ENCODE measurements around the gene OBP2A.

DNA sequence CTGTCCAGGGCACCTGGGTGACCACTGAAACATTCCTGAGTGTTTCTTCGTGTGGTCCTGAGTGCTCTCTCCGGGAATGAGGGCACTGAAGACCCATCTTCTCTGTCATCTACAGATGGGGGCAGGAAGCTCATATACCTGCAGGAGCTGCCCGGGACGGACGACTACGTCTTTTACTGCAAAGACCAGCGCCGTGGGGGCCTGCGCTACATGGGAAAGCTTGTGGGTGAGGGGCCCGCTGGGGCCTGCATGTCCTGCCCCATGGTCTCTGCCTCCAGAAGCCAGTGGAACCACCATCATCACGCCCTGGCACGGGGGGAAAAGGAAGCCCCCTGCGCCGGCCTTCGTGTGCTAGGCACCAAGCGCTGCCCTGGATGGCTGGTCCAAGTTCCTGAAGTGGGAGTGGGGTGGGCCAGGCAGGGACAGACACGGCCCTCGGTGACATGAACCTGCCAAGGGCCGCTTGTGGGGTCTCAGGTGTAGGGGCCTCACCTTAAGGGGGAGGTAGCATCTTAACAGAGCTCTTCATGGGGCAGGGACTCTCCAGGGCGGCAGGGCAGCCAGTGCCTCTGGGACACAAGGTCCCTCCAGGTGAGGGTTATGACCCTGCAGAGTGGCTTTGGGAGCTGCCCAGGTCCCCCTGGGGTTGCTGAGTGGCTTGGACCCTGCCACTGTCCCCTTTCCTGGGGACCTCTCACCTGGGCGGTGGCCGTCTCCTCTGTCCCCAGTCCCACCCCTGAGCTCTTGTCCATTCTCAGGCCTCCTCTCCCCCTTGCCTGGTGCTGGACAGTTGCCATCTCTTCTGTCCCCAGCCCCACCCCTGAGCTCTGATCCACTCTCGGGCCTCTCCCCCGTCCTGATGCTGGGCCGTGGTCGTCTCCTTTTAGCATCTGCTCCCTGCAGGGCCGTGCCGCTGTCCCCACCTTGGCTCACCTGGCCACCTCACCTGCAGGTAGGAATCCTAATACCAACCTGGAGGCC, 2.1 kb downstream of the OBP2A start:
- no peak for TF ChIP-seq EZH2phosphoT487 (IDR thresholded peaks at IDR 0.05; ENCODE audit: borderline replicate concordance, low read depth, low read length)
- TF ChIP-seq, protein P1, sequence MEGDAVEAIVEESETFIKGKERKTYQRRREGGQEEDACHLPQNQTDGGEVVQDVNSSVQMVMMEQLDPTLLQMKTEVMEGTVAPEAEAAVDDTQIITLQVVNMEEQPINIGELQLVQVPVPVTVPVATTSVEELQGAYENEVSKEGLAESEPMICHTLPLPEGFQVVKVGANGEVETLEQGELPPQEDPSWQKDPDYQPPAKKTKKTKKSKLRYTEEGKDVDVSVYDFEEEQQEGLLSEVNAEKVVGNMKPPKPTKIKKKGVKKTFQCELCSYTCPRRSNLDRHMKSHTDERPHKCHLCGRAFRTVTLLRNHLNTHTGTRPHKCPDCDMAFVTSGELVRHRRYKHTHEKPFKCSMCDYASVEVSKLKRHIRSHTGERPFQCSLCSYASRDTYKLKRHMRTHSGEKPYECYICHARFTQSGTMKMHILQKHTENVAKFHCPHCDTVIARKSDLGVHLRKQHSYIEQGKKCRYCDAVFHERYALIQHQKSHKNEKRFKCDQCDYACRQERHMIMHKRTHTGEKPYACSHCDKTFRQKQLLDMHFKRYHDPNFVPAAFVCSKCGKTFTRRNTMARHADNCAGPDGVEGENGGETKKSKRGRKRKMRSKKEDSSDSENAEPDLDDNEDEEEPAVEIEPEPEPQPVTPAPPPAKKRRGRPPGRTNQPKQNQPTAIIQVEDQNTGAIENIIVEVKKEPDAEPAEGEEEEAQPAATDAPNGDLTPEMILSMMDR (conservative IDR thresholded peaks at IDR 0.05; ENCODE audit: low read length), result no peak
